ENCODE results near the gene LEF1.

DNA sequence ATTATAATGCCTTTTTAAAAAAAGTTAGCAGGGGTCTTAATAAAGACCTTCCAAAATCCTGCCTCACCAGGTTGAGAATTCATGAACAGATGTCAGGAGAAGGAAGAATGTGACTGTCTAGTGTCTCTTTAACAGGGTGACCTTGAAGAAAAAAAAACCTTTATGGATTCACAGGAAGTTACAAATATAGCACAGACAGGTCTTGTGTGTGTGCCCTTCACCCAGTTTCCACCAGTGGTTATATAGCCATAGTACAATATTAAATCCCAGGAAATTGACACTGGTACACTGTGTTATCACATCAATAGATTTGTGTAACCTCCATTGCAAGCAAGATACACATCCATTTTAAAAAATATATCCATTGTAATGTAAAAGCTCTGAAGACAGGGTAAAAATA is 135.4 kb downstream of the LEF1 start:
- TF ChIP-seq TEAD4 (IDR thresholded peaks at IDR 0.05) = no peak
- no peak for TF ChIP-seq TCF12 (IDR thresholded peaks at IDR 0.05; ENCODE audit: low read depth)
- TF ChIP-seq TAF1 (IDR thresholded peaks at IDR 0.05; ENCODE audit: low read depth) = no peak
- TF ChIP-seq USF1 (IDR thresholded peaks at IDR 0.05) = no peak
- no peak for TF ChIP-seq YY1 (IDR thresholded peaks at IDR 0.05; ENCODE audit: low read depth)
- TF ChIP-seq, protein P1, sequence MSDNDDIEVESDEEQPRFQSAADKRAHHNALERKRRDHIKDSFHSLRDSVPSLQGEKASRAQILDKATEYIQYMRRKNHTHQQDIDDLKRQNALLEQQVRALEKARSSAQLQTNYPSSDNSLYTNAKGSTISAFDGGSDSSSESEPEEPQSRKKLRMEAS (IDR thresholded peaks at IDR 0.05) = no peak
- TF ChIP-seq EGR1 (IDR thresholded peaks at IDR 0.05) = no peak
- TF ChIP-seq CEBPB (IDR thresholded peaks at IDR 0.05) = no peak
